Measurements from ENCODE around the gene ISLR.

The ISLR gene

DNA sequence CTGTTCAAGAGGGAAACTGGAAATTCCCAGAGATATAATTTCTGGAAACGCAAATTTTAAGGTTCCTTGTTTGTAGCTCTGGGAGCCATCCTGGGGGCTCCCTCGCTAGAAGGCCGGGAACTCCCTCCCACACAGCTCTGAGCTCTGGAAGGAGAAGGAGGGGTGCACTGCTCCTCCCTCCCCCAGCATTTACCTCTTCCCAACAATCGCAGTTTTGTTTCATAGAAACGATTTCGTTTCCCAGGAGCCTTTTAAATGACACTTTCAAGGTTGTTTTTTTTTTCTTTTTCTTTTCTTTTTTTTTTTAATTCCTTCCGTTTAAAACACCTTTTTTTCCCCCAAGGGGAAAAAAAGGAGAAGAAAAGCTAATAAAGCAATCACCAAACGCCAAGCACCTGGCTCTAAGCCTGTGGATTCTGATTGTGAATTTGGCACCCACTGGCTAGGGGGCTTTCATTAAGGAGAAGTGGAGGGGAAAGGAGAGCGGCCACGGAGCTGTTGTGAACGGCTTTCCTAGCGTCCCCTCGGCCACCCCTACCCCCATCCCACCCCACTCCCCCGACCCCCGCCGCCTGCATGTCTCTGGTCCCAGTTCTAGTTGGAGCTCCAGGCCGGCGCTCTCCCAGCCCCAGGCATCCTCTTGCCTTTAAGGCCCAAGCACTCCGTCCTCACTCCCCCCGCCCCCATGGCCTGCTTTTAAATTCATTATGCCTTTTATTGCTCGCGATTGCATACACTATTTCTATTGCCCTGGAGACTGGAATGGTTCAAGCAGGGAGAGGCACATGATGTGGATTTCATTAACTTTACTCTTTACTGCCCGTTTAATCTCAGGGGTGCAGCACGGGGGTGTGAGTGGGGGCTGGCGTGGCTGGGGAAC, 49.0 kb downstream of the ISLR start:
- Histone ChIP-seq H3K4me1 (no peaks in the 10 kb centered on the region), H3K9me3 (no peaks in the 10 kb centered on the region), H3K27ac (no peak overlapping the region), H3K36me3 (no peaks in the 10 kb centered on the region), H3K27me3 (peaks cover 0 to 33% of the 10 kb centered on the region in 2 donors), H3K4me3 (no peak overlapping the region)
- no peak for DNase-seq
- intact Hi-C loops (cut with DNase I; ENCODE audit: low total_unique reads), result no loop called here
- TF ChIP-seq, protein P1, sequence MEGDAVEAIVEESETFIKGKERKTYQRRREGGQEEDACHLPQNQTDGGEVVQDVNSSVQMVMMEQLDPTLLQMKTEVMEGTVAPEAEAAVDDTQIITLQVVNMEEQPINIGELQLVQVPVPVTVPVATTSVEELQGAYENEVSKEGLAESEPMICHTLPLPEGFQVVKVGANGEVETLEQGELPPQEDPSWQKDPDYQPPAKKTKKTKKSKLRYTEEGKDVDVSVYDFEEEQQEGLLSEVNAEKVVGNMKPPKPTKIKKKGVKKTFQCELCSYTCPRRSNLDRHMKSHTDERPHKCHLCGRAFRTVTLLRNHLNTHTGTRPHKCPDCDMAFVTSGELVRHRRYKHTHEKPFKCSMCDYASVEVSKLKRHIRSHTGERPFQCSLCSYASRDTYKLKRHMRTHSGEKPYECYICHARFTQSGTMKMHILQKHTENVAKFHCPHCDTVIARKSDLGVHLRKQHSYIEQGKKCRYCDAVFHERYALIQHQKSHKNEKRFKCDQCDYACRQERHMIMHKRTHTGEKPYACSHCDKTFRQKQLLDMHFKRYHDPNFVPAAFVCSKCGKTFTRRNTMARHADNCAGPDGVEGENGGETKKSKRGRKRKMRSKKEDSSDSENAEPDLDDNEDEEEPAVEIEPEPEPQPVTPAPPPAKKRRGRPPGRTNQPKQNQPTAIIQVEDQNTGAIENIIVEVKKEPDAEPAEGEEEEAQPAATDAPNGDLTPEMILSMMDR (IDR thresholded peaks at IDR 0.05), result no peak

- Histone ChIP-seq H3K27ac (no peak overlapping the region), H3K27me3 (peaks cover 0 to 40% of the 10 kb centered on the region in 2 donors), H3K4me1 (peaks cover 0 to 8% (median 4%) of the 10 kb centered on the region in 4 donors), H3K9me3 (no peaks in the 10 kb centered on the region), H3K4me3 (no peak overlapping the region), H3K36me3 (no peaks in the 10 kb centered on the region)
- TF ChIP-seq, protein P1 (IDR thresholded peaks at IDR 0.05), result no peak
- DNase-seq, result no peak
- intact Hi-C loops (cut with DNase I; ENCODE audit: low total_unique reads), result no loop called here
Observed at GRCh38 chr15:74225928-74226327, 52.4 kb downstream of the ISLR start.
